GM04504 (cell line): ENCODE data around the gene MTA3.

Experiments used
- DNase-seq: peaks from one replicate; pipeline ENCODE4 v3.0.0-alpha.2; 2012; ENCODE audit warnings: low read depth

The MTA3 gene

GRCh38 chr2:42736598-42737322 lies 168.3 kb downstream of the MTA3 start:
- no peak for DNase-seq

- DNase-seq: no peak
These were observed 172.7 kb downstream of the MTA3 start for GRCh38 chr2:42741140-42741539.

GRCh38 chr2:42742740-42743658 lies 174.6 kb downstream of the MTA3 start:
- no peak for DNase-seq

- no peak for DNase-seq
These were observed 175.2 kb downstream of the MTA3 start for GRCh38 chr2:42743659-42743990.

GRCh38 chr2:42744545-42745082 lies 176.2 kb downstream of the MTA3 start:
- no peak for DNase-seq

GRCh38 chr2:42747422-42747821 lies 179.0 kb downstream of the MTA3 start:
- DNase-seq: no peak

GRCh38 chr2:42748840-42749239 lies 180.4 kb downstream of the MTA3 start:
- no peak for DNase-seq

- DNase-seq: no peak
These were observed 183.9 kb downstream of the MTA3 start for GRCh38 chr2:42752314-42752713.

- DNase-seq: no peak
These were observed 184.7 kb downstream of the MTA3 start for GRCh38 chr2:42752816-42753813.

- no peak for DNase-seq
These were observed 185.8 kb downstream of the MTA3 start for GRCh38 chr2:42754021-42754775.

- DNase-seq: no peak
These were observed 186.3 kb downstream of the MTA3 start for GRCh38 chr2:42754776-42755140.

GRCh38 chr2:42755191-42755880 lies 186.9 kb downstream of the MTA3 start:
- DNase-seq: peak; percentile 32

GRCh38 chr2:42756150-42756775 lies 187.8 kb downstream of the MTA3 start:
- no peak for DNase-seq

GRCh38 chr2:42756966-42757513 lies 188.6 kb downstream of the MTA3 start:
- DNase-seq: no peak

GRCh38 chr2:42757981-42758740 lies 189.7 kb downstream of the MTA3 start:
- no peak for DNase-seq

- DNase-seq: no peak
These were observed 190.3 kb downstream of the MTA3 start for GRCh38 chr2:42758751-42759150.

- DNase-seq: no peak
These were observed 193.1 kb downstream of the MTA3 start for GRCh38 chr2:42761554-42761953.

- no peak for DNase-seq
These were observed 193.7 kb downstream of the MTA3 start for GRCh38 chr2:42762155-42762554.
